ENCODE measurements around the gene CD59.

The CD59 gene

DNA sequence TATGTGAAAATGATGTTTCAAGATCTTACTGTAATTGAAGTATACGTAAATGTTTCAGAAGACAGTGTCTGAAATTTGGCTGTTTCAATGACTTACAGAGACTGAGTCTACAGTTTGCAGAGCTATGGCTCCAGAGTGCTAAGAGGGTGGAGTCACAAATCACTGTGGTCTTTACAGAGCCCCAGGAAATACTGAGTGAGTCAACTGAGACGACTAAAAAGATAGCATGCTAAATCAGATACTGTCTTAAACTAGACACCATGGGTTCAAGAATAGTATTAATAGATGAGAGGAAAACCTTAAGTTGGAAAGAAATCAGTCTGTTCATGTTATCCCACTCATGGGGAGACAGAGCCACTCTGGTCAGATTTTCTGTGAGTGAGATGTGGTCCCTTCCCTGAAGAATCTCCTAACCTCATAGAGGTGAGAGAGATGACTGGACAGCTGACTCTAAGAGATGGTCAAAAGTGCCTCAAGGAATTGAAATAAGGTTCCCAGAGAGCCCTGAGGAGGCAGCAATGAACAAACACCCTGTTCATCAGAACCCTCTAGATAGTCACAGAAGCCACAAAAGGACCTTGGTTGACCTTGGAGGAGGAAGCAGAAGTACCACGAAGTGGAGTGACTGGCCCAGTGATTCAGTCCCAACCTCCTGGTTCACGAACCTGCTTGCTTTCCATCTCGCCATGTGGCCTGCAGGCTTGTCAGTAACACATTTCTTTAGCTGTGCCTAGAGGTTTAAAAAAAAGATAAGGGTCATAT is 65.8 kb downstream of the CD59 start:
- ChIA-PET POLR2A (no interaction called here), CTCF (interaction anchor here (1.6 kb wide), 1 partner anchor 10 kb away, joined by 3 read pairs; no protein-coding TSS in a partner anchor)
- no peaks in the 10 kb centered on the region for H3K9me3 ChIP-seq (ENCODE audit: control extremely low read depth in 1 of 5, control insufficient read depth in 4 of 5, insufficient read depth in 2 of 5, low read depth in 1 of 5, low read length in 4 of 5)
- H3K27me3 ChIP-seq (replicated peaks in 2 of 5; ENCODE audit: control insufficient read depth in 4 of 5, insufficient read depth in 5 of 5, low read length in 4 of 5) = peaks cover 0 to 1% (median 0%) of the 10 kb centered on the region in 5 experiments
- no peaks in the 10 kb centered on the region for H3K4me1 ChIP-seq (ENCODE audit: control extremely low read depth in 1 of 4, control insufficient read depth in 4 of 4, insufficient read depth in 4 of 4, low read length in 3 of 4)
- WGBS (ENCODE audit: insufficient coverage) = 59% methylated on average over 3 of the region's 5 CpGs
- no peak for DNase-seq
- no peak overlapping the region for H3K4me3 ChIP-seq (ENCODE audit: control insufficient read depth in 1 of 7, extremely low read depth in 1 of 7, insufficient read depth in 4 of 7, low read depth in 2 of 7, low read length in 6 of 7)
- H3K36me3 ChIP-seq (ENCODE audit: control insufficient read depth in 4 of 4, insufficient read depth in 4 of 4, low read length in 3 of 4) = no peaks in the 10 kb centered on the region
- no peak overlapping the region for H3K27ac ChIP-seq (ENCODE audit: insufficient read depth in 1 of 2, low read depth in 1 of 2, low read length in 2 of 2, poor library complexity in 1 of 2, severe bottlenecking in 2 of 2)

DNA sequence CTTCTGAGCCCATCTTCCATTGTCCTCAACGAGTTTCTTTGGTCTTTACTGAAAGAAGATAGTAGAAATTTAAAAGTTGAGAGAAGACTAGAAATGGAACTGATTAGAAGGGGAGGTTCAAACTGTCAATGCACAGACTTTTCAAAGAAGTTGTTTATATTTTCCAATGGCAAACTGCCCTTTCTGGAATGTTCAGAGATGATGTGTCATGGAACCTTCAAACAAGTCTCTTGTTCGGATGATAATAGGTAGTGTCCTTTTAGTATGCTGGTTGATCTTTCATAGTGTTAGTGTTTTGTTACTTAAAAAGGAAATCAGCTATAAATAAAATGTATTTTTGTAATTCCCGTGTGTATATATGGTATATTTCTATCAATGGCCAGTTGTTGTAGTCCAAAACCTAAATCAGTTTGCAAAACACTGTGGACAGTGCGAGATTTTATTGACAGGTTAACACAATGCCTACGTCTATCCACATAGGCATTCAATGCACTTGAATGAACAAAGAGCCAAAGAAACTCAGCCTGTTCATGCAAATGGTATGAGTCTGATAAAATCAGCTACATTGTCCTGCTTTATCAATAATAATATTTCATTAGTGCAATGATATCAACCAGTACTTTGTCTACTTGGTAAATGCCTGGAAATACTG is 66.5 kb downstream of the CD59 start:
- Histone ChIP-seq H3K9me3 (ENCODE audit: control extremely low read depth in 1 of 5, control insufficient read depth in 4 of 5, insufficient read depth in 2 of 5, low read depth in 1 of 5, low read length in 4 of 5) (no peaks in the 10 kb centered on the region), H3K27me3 (replicated peaks in 2 of 5; ENCODE audit: control insufficient read depth in 4 of 5, insufficient read depth in 5 of 5, low read length in 4 of 5) (peaks cover 0 to 1% (median 0%) of the 10 kb centered on the region in 5 experiments), H3K4me1 (ENCODE audit: control extremely low read depth in 1 of 4, control insufficient read depth in 4 of 4, insufficient read depth in 4 of 4, low read length in 3 of 4) (no peaks in the 10 kb centered on the region), H3K27ac (ENCODE audit: insufficient read depth in 1 of 2, low read depth in 1 of 2, low read length in 2 of 2, poor library complexity in 1 of 2, severe bottlenecking in 2 of 2) (no peak overlapping the region), H3K36me3 (ENCODE audit: control insufficient read depth in 4 of 4, insufficient read depth in 4 of 4, low read length in 3 of 4) (no peaks in the 10 kb centered on the region), H3K4me3 (ENCODE audit: control insufficient read depth in 1 of 7, extremely low read depth in 1 of 7, insufficient read depth in 4 of 7, low read depth in 2 of 7, low read length in 6 of 7) (no peak overlapping the region)
- 100% methylated on average over 3 of the region's 5 CpGs for WGBS (ENCODE audit: insufficient coverage)
- no peak for DNase-seq
- ChIA-PET CTCF (interaction anchor here (1.1 to 1.6 kb wide), 2 partner anchors 9 to 19 kb away, joined by 3 read pairs; no protein-coding TSS in a partner anchor), POLR2A (no interaction called here)

DNA sequence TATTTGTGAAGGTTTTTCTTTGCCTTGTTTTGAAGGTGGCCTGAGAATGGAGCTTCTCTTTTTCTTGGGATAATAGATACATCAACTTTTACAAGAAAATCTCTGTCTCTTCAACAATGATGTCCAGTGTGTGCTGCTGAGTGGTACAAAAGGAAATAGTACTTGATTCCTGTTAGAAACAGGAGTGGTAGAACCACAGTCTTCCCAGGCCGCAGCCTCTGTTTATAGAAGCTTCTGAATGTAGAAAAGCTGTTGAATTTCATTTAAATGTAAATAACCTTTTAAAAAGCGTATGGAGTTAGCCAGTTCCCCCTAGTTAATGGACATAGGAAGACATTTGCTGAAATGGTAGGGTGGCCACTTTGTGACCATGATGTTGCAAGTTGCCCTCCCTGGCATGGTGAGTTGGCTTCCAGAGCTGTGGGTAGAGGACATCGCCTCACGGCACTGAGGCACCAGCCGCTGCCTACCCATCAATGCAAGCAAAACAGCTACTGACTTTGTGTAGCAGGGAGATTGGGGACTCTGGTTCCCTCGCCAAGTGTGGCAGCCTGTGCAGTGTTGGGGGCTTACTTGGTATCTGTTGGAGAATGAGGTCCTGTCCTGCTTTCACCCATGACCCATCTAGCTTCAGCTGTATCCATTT is 67.1 kb downstream of the CD59 start:
- DNase-seq = no peak
- no peak overlapping the region for H3K4me3 ChIP-seq (ENCODE audit: control insufficient read depth in 1 of 7, extremely low read depth in 1 of 7, insufficient read depth in 4 of 7, low read depth in 2 of 7, low read length in 6 of 7)
- no peak overlapping the region for H3K27ac ChIP-seq (ENCODE audit: insufficient read depth in 1 of 2, low read depth in 1 of 2, low read length in 2 of 2, poor library complexity in 1 of 2, severe bottlenecking in 2 of 2)
- ChIA-PET CTCF (interaction anchor here (0.9 to 1.1 kb wide), 2 partner anchors 20 to 28 kb away, joined by 3 read pairs; no protein-coding TSS in a partner anchor), POLR2A (no interaction called here)
- no peaks in the 10 kb centered on the region for H3K9me3 ChIP-seq (ENCODE audit: control extremely low read depth in 1 of 5, control insufficient read depth in 4 of 5, insufficient read depth in 2 of 5, low read depth in 1 of 5, low read length in 4 of 5)
- no peaks in the 10 kb centered on the region for H3K4me1 ChIP-seq (ENCODE audit: control extremely low read depth in 1 of 4, control insufficient read depth in 4 of 4, insufficient read depth in 4 of 4, low read length in 3 of 4)
- H3K36me3 ChIP-seq (ENCODE audit: control insufficient read depth in 4 of 4, insufficient read depth in 4 of 4, low read length in 3 of 4) = no peaks in the 10 kb centered on the region
- peaks cover 0 to 3% (median 0%) of the 10 kb centered on the region in 5 experiments for H3K27me3 ChIP-seq (replicated peaks in 2 of 5; ENCODE audit: control insufficient read depth in 4 of 5, insufficient read depth in 5 of 5, low read length in 4 of 5)
- WGBS (ENCODE audit: insufficient coverage) = 98% methylated on average over 5 of the region's 6 CpGs

DNA sequence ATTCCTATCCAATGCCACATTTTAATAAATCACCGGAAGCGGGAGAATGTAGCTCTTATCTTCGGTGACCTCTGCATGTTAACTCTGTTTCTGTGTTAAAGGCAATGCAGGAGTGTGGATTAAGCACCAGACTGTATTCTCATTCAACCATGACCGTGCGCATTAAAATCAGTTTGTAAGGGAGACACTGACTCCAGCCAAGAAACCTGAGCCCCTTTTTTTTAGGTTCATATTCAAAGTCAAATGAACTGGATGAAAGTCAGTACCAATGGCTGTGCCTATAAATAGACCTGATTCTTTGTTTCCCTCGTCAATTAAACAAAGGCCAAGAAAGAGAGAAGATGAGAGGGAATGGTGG is 67.8 kb downstream of the CD59 start:
- peaks cover 0 to 3% (median 0%) of the 10 kb centered on the region in 5 experiments for H3K27me3 ChIP-seq (replicated peaks in 2 of 5; ENCODE audit: control insufficient read depth in 4 of 5, insufficient read depth in 5 of 5, low read length in 4 of 5)
- H3K36me3 ChIP-seq (ENCODE audit: control insufficient read depth in 4 of 4, insufficient read depth in 4 of 4, low read length in 3 of 4) = no peaks in the 10 kb centered on the region
- ChIA-PET POLR2A (no interaction called here), CTCF (interaction anchor here (0.9 to 1.1 kb wide), 2 partner anchors 21 to 27 kb away, joined by 3 read pairs; no protein-coding TSS in a partner anchor)
- H3K27ac ChIP-seq (ENCODE audit: insufficient read depth in 1 of 2, low read depth in 1 of 2, low read length in 2 of 2, poor library complexity in 1 of 2, severe bottlenecking in 2 of 2) = no peak overlapping the region
- H3K4me3 ChIP-seq (ENCODE audit: control insufficient read depth in 1 of 7, extremely low read depth in 1 of 7, insufficient read depth in 4 of 7, low read depth in 2 of 7, low read length in 6 of 7) = no peak overlapping the region
- 97% methylated on average over 4 of the region's 6 CpGs for WGBS (ENCODE audit: insufficient coverage)
- no peaks in the 10 kb centered on the region for H3K9me3 ChIP-seq (ENCODE audit: control extremely low read depth in 1 of 5, control insufficient read depth in 4 of 5, insufficient read depth in 2 of 5, low read depth in 1 of 5, low read length in 4 of 5)
- DNase-seq = no peak
- no peaks in the 10 kb centered on the region for H3K4me1 ChIP-seq (ENCODE audit: control extremely low read depth in 1 of 4, control insufficient read depth in 4 of 4, insufficient read depth in 4 of 4, low read length in 3 of 4)

DNA sequence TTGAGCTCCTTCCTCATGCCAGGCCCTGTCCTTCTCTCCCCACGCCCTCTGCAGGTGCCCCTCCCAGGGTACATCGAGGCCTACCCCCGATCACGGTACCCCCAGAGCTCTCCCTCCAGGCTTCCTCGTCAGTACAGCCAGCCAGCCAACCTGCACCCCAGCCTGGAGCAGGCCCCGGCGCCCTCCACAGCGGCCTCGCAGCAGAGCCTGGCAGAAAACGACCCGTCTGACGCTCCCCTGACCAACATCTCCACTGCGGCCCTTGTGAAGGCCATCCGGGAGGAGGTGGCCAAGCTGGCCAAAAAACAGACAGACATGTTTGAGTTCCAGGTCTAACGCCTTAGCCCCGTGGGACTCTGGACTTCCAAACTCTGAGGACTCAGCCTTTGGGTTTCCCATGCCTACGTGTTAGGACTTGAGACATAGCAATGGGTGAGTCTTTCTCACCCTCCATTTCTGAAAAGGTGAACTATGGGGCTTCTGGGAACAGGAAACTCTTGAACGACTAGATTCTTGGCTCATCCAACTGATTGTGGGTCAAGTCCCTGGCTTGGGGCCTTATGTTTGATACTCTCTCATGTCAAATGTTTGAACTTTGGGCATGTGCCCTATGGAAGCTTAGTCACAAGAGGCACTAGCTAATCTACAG is 68.3 kb downstream of the CD59 start:
- no peaks in the 10 kb centered on the region for H3K36me3 ChIP-seq (ENCODE audit: control insufficient read depth in 4 of 4, insufficient read depth in 4 of 4, low read length in 3 of 4)
- H3K27me3 ChIP-seq (replicated peaks in 2 of 5; ENCODE audit: control insufficient read depth in 4 of 5, insufficient read depth in 5 of 5, low read length in 4 of 5) = peaks cover 0 to 5% (median 0%) of the 10 kb centered on the region in 5 experiments
- no peaks in the 10 kb centered on the region for H3K9me3 ChIP-seq (ENCODE audit: control extremely low read depth in 1 of 5, control insufficient read depth in 4 of 5, insufficient read depth in 2 of 5, low read depth in 1 of 5, low read length in 4 of 5)
- no peak overlapping the region for H3K4me3 ChIP-seq (ENCODE audit: control insufficient read depth in 1 of 7, extremely low read depth in 1 of 7, insufficient read depth in 4 of 7, low read depth in 2 of 7, low read length in 6 of 7)
- POLR2A ChIA-PET = no interaction called here
- DNase-seq = no peak
- WGBS (ENCODE audit: insufficient coverage) = 96% methylated on average over 18 of the region's 18 CpGs
- CTCF ChIA-PET = no interaction called here
- H3K4me1 ChIP-seq (ENCODE audit: control extremely low read depth in 1 of 4, control insufficient read depth in 4 of 4, insufficient read depth in 4 of 4, low read length in 3 of 4) = no peaks in the 10 kb centered on the region
- H3K27ac ChIP-seq (ENCODE audit: insufficient read depth in 1 of 2, low read depth in 1 of 2, low read length in 2 of 2, poor library complexity in 1 of 2, severe bottlenecking in 2 of 2) = no peak overlapping the region

DNA sequence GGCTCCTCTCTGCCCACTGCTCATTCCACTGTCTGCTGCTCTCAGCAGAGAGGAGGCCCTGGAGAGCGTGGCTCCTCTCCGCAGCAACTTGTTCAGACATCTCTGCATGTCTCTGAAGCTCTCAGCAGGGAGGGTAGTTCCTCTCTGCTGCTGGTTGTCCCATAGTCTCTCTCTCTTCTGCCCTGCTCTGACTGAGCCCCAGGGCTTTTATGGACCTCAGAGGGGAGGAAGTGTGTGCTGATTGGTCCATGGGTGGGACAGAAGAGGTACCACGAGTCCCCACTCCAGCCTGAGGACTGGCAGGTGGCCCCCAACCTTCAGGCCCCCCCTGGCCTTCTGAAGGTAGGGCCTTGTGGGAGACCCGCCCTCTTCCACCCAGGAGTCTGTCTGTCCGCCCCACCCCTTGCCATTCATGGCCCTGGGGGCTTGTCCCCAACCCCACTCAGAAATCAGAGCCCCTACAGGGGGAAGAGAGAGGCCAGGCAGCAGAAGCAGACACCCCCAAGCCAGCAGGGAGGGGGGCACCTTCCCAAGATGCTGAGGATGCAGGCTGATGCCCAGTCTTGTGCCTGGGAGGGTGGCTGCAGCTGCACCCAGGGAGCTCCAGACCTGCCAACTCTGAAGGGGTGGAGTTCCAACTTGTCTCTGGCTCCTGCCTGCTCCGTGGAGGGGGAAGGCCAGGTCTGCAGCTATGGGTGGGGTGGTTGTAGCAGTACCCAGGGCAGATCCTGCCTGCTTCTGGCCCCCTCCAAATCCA is 70.7 kb downstream of the CD59 start:
- POLR2A ChIA-PET = interaction anchor here (0.6 kb wide), 1 partner anchor 372 kb away, joined by 3 read pairs; no protein-coding TSS in a partner anchor
- Histone ChIP-seq H3K27ac (ENCODE audit: insufficient read depth in 1 of 2, low read depth in 1 of 2, low read length in 2 of 2, poor library complexity in 1 of 2, severe bottlenecking in 2 of 2) (no peak overlapping the region), H3K9me3 (ENCODE audit: control extremely low read depth in 1 of 5, control insufficient read depth in 4 of 5, insufficient read depth in 2 of 5, low read depth in 1 of 5, low read length in 4 of 5) (no peaks in the 10 kb centered on the region), H3K4me1 (ENCODE audit: control extremely low read depth in 1 of 4, control insufficient read depth in 4 of 4, insufficient read depth in 4 of 4, low read length in 3 of 4) (no peaks in the 10 kb centered on the region), H3K4me3 (ENCODE audit: control insufficient read depth in 1 of 7, extremely low read depth in 1 of 7, insufficient read depth in 4 of 7, low read depth in 2 of 7, low read length in 6 of 7) (no peak overlapping the region), H3K36me3 (ENCODE audit: control insufficient read depth in 4 of 4, insufficient read depth in 4 of 4, low read length in 3 of 4) (no peaks in the 10 kb centered on the region), H3K27me3 (replicated peaks in 2 of 5; ENCODE audit: control insufficient read depth in 4 of 5, insufficient read depth in 5 of 5, low read length in 4 of 5) (peaks cover 0 to 6% (median 0%) of the 10 kb centered on the region in 5 experiments)
- DNase-seq = no peak
- CTCF ChIA-PET = no interaction called here
- WGBS (ENCODE audit: insufficient coverage) = 96% methylated on average over 3 of the region's 6 CpGs
